ENCODE measurements around the gene SH3GL2.

SH3GL2 gene

DNA sequence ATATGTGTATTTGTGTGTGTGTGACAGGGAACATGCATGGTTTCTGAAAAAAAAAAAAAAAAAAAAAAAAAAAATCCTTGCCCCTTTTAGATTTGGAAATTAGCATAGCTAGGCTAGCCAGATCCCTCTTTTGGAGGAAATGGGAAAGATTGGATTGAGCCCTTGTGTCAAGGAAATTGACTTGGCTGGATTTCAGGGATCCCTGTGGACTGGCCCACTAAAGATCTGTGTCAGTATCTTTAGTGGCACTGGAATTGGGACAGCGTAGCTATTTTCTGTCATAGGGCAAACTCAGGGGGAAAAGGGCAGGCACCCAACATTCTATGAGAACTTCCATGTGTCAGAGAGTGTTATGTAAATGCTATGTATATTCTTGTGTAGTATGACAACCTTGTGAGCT lies 35.4 kb downstream of the SH3GL2 start:
- DNase-seq (ENCODE audit: low read depth, low spot score) = no peak
- in situ Hi-C loops (cut with HindIII; ENCODE audit: low sequenced_read_pairs) = no loop called here
- H3K4me3 ChIP-seq (ENCODE audit: low read depth, low read length) = no peak overlapping the region
- TF ChIP-seq, protein P1, sequence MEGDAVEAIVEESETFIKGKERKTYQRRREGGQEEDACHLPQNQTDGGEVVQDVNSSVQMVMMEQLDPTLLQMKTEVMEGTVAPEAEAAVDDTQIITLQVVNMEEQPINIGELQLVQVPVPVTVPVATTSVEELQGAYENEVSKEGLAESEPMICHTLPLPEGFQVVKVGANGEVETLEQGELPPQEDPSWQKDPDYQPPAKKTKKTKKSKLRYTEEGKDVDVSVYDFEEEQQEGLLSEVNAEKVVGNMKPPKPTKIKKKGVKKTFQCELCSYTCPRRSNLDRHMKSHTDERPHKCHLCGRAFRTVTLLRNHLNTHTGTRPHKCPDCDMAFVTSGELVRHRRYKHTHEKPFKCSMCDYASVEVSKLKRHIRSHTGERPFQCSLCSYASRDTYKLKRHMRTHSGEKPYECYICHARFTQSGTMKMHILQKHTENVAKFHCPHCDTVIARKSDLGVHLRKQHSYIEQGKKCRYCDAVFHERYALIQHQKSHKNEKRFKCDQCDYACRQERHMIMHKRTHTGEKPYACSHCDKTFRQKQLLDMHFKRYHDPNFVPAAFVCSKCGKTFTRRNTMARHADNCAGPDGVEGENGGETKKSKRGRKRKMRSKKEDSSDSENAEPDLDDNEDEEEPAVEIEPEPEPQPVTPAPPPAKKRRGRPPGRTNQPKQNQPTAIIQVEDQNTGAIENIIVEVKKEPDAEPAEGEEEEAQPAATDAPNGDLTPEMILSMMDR (IDR thresholded peaks at IDR 0.05; ENCODE audit: low read depth, low read length) = no peak

DNA sequence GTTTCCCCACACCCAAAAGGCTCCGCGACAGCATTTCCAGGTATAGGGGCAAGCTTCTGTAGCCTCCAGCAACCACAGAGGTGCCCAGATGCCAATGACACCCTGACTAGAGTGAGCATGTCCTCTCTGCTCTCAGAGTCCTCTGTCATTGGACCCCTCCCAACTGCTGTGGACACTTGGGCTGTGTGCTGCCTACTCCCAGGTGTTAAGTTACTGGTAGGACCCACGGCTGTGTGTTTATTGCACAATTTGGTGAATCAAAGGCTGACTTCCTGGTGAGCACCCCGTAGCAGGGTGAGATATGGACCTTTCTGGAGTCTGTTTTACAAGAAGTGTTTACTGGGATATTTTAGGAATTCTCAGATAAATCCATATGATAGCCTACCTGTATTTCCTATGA lies 36.0 kb downstream of the SH3GL2 start:
- in situ Hi-C loops (cut with HindIII; ENCODE audit: low sequenced_read_pairs) = no loop called here
- H3K4me3 ChIP-seq (ENCODE audit: low read depth, low read length) = no peak overlapping the region
- no peak for DNase-seq (ENCODE audit: low read depth, low spot score)
- TF ChIP-seq, protein P1 (IDR thresholded peaks at IDR 0.05; ENCODE audit: low read depth, low read length) = no peak

- TF ChIP-seq, protein P1 (IDR thresholded peaks at IDR 0.05; ENCODE audit: low read depth, low read length) = no peak
- in situ Hi-C loops (cut with HindIII; ENCODE audit: low sequenced_read_pairs) = no loop called here
- H3K4me3 ChIP-seq (ENCODE audit: low read depth, low read length) = no peak overlapping the region
- DNase-seq (ENCODE audit: low read depth, low spot score) = no peak
Measured at GRCh38 chr9:17622141-17622540, 43.3 kb downstream of the SH3GL2 start.

- DNase-seq (ENCODE audit: low read depth, low spot score) = no peak
- in situ Hi-C loops (cut with HindIII; ENCODE audit: low sequenced_read_pairs) = no loop called here
- no peak overlapping the region for H3K4me3 ChIP-seq (ENCODE audit: low read depth, low read length)
- TF ChIP-seq, protein P1 (IDR thresholded peaks at IDR 0.05; ENCODE audit: low read depth, low read length) = no peak
Measured at GRCh38 chr9:17622749-17623148, 43.9 kb downstream of the SH3GL2 start.

DNA sequence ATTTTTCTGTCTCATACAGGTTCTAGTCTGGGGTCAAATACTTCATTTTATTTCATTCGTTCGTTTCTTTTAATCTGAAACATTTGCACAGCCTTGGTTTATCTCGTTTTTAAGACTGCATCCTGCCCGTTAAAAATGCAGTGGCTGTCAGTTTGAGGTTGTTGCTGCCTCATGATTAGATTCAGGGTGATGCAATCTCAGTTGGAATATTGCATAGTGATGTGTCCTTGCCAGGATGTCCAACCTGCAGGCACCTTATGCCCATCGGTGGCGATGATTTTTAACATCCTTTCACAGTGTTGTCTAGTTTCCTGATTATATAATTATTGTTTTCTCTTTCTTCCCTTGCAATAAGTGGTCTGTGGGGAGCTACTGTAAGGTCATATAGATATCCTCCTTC lies 45.1 kb downstream of the SH3GL2 start:
- in situ Hi-C loops (cut with HindIII; ENCODE audit: low sequenced_read_pairs) = no loop called here
- TF ChIP-seq, protein P1 (IDR thresholded peaks at IDR 0.05; ENCODE audit: low read depth, low read length) = no peak
- DNase-seq (ENCODE audit: low read depth, low spot score) = no peak
- no peak overlapping the region for H3K4me3 ChIP-seq (ENCODE audit: low read depth, low read length)

DNA sequence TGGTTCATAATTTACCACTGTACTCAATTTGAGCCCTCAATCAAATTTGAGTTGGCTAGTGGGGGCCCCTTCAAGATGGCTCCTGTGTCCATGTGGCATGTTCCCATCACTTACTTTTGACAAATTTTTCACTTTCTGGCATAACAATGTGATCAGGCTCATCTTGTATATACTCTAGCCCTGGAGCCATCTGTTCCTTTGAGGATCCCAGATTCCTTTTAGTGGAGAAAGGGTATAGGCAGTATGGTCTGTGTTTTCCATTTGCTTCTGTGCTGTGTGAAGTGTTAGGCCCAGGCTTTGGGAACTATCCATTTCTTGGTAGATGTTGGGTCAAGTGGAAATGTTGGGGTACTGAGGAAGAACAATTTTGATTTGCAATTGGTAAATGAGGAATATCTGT lies 45.7 kb downstream of the SH3GL2 start:
- DNase-seq (ENCODE audit: low read depth, low spot score) = no peak
- TF ChIP-seq, protein P1 (IDR thresholded peaks at IDR 0.05; ENCODE audit: low read depth, low read length) = no peak
- H3K4me3 ChIP-seq (ENCODE audit: low read depth, low read length) = no peak overlapping the region
- in situ Hi-C loops (cut with HindIII; ENCODE audit: low sequenced_read_pairs) = no loop called here
